NCI-H1694 (cell line): Measurements from ENCODE around the gene KCNH6.

Source experiments
- DNase-seq: peaks from one replicate; lab custom pipeline; 2025; lab: John Stamatoyannopoulos, UW

KCNH6 gene

DNA sequence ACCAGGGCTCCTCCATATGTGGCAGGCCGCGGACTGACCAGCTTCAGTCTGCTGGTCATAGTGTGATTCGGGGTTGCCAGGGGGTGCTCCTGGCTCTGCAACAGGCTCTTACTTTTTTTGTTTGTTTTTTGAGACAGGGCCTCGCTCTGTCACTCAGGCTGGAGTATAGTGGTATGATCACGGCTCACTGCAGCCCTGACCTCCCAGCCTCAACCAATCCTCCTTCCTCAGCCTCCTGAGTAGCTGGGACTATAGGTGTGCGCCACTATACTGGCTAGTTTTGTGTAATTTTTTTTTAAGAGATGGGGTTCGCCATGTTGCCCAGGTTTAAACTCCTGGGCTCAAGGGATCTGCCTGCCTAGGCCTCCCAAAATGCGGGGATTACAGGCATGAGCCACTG lies 11.8 kb upstream of the KCNH6 start:
- no peak for DNase-seq

DNA sequence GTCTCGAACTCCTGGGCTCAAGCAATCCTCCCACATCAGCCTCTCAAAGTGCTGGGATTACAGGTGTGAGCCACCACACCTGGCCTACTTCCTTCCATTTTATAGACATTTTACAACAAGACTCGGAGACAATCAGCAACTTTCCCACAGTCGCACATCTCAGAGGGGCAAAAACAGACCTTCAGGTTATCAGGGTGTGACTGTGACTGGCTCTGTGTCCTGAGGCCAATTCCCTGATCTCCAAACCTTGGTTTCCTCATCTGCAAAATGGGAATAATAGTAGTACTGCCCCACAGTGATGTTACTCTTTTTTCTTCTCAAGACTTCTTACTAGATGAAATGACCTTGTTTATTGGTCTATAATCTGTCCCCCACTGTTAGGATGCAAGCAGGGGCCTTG lies 10.8 kb upstream of the KCNH6 start:
- no peak for DNase-seq

GRCh38 chr17:63512896-63513644 lies 10.1 kb upstream of the KCNH6 start:
- no peak for DNase-seq

GRCh38 chr17:63514477-63514876 lies 8.7 kb upstream of the KCNH6 start:
- no peak for DNase-seq

DNA sequence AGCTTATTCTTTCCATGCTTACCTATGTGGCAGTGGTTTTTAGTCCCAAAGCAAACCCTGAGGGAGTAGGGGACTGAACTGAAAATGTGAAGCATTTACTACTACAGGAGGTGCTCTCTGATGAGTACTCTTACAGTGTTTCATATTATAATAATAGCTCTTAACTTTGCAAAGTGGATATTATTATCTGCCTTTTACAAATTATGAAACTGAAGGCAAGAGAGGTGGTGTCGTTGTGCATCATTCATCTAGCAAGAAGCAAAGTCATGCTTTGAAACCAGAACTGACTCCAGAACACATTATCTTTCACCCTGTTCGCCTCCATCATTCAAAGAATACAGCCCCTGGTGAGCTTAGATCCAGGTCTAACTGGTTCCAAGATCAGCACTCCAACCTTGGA lies 8.2 kb upstream of the KCNH6 start:
- no peak for DNase-seq

DNA sequence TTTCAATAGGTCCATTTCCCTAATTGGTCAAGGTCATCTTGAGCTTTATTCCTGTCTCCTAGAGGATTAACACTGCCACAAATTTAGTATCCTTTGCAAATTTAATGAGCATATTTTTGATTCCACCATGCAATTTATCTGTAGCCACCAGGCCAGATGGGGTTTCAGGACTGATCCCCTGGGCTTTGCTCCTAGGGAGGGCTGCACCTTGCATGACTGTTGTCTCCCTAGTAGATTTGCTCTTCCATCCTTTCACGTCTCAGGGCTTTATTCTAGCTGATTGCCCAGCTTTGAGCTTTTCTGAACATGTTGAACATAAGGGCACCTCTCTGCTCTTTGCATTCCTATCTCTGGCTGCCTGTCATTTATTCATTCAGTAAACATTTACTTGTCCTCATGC lies 7.7 kb upstream of the KCNH6 start:
- no peak for DNase-seq

- DNase-seq = no peak
Measured at GRCh38 chr17:63516910-63517824, 6.0 kb upstream of the KCNH6 start.

DNA sequence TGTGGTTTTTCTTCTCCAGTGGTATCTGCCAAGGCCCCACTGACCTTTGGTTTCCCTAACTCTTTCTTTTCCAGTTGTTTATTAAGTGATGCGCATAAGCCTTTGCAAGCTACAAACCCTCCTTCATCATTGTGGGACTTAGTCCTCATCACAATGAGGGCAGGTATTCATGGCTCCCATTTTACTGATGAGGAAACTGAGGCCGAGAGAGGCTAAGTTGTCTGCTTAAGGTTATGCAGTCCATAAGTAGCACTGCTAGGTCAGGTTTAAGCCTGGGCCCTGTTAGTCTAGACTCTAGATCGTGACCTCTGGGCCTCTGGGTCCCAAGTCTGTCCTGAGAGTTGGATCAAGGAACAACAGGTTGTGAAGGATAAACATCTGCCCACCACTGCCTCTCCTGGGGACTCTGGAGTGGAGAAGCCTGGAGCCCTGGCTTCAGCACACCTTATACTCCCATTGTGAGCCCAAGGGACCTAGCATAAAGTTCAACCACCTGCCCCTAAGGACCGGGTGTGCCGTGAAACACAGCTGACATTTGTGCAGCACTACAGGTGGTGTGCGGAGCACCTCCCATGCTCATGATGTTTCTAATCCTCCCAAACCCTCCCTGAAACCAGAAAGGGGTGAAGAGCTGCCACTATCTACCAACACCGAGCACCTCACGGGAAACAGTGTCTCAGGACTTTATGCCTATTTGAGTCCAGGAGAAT lies 5.2 kb upstream of the KCNH6 start:
- DNase-seq = no peak

GRCh38 chr17:63519116-63519881 lies 3.9 kb upstream of the KCNH6 start:
- no peak for DNase-seq

DNA sequence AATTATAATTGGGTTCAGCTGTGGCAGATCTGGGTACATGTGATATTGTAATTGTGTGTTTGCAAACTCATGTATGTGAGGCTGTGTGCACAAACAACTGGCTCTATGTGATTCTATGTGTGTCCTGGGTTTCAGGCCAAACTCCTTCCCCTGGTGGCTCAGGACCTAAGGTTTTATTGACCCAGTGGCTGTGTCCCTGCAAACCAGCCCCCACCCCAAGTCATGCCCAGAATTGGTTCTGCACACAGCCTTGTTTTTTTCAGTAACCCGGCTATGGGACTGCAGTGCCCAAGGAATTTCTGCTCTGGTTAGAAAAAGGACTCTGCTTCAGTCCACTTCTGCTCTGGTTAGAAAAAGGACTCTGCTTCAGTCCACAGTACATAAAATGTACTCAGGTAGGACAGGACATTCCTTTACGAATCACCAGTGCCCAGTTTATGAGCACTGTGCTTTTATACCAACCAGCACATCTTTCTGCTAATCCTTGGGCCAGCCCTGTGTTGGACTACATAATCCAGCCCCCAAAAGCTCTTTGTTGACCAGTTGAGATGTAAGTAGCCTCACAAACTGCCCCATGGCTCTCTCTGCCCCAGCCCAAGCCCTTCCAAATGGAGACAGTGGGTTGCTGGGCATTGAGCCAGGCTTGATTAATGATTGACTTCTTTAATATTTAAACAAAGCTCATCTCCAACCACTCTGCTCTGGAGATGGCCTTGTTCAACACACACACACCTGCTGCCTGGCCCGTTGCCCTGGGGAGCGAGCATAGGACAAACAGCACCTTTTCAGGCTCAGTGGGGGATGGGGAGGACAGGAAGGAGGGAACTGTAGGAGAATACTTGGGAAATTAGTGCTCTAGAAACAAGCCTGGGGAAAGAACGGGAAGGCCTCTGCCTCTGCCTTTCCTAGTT lies 2.9 kb upstream of the KCNH6 start:
- peak; percentile 49 for DNase-seq

DNA sequence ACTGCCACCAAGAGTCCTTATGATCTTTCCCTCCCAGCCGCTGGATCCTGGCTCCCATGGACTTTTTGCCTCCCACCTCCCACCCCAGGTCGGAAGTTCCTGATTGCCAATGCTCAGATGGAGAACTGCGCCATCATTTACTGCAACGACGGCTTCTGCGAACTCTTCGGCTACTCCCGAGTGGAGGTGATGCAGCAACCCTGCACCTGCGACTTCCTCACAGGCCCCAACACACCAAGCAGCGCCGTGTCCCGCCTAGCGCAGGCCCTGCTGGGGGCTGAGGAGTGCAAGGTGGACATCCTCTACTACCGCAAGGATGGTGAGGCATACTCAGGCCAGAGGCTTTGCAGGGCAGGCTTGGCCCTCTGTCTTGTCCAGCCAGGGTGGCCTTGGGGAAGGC lies 893 bp downstream of the KCNH6 start:
- DNase-seq = no peak

DNA sequence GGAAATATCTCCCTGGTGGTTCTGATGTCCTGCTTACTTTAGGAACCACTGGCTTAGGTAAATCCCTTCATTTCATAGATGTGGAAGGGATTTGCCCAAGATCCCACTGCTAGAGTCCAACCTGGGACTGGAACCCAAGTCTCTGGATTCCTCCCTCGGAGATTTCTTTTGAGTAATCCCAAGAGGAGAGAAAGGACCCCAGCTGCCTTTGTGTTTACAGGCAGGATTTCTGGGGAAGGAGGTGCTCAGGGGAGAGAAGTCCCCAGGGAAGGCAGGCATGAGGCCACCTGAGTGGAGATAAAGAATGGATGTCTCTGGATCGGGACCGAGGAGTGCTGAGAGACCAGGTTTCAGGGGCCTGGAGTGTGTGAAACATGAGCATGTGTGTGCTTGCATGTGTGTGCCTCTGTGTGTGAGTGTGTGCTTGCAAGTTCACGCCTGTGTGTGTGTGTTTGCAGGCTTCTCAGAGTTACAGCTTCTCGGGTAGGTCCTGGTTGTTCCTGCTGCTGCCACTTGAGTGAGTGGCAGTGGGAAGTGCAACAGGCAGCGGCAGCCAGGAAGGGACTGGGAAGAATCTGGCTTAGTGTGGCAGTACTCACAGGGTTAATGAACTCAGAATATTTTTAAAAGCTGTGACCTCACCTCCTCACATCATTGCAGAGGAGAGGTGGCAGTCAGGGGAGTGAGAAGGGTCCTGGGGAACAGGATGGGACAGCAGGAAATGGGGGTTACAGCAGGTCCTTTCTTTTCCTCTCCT lies 2.2 kb downstream of the KCNH6 start:
- DNase-seq = no peak

GRCh38 chr17:63526861-63527260 lies 3.7 kb downstream of the KCNH6 start:
- DNase-seq = no peak

DNA sequence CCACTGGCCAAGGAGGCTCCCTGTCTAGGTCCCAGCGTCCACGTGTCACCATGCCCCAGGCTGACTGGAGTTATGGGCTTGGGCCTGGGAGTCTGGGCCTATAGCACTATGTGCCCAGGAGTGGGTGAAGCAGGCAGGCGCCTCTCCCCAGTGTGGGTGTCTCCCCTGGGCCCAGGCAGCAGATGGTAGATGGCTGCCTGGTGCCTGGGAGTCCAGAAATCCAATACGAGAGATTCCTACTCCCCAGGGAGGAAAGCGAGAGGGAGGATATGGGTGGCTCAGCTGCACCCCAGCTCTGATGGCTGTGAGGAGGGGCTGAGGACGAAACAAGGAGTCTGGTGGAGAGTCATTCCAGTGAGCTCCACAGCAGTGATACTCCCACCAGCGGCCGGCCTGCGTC lies 5.0 kb downstream of the KCNH6 start:
- DNase-seq = no peak

- DNase-seq = no peak
Measured at GRCh38 chr17:63529711-63530556, 6.8 kb downstream of the KCNH6 start.

- no peak for DNase-seq
Measured at GRCh38 chr17:63530557-63531021, 7.4 kb downstream of the KCNH6 start.

GRCh38 chr17:63531022-63531965 lies 8.1 kb downstream of the KCNH6 start:
- DNase-seq = no peak
